Measurements from ENCODE around the gene TRPM8.

DNA sequence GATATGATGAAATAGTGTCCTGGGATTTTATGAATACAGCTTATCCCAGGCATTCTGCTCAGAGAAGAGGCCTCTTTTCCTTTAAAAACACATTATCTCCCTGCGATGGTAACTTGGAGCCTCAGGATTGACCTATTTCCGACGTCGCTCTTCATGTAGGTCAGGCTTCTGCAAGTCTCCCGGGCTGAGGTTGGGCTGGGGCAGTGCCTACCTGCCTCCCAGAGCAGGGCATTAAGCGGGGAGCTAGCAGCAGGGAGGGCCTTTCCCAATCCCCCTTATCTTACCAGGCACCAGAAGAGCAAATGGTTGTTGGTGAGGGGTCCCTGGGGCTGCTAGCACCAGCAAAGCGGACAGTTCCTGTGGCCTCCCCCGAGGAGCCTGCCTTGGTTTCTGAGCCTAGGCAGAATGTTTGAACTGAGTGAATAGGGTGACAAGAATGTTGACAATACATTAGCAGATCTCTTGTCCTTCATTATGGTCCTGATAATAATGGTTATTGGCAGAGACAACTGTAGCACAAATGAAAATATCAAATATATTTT, 60.2 kb downstream of the TRPM8 start:
- TF ChIP-seq CTCF (IDR thresholded peaks at IDR 0.05) = no peak
- no peak for TF ChIP-seq POLR2A (IDR thresholded peaks at IDR 0.05)

Measured in right lobe of liver (tissue), 4 donors.